ENCODE results near the gene RPTOR.

Gene RPTOR

DNA sequence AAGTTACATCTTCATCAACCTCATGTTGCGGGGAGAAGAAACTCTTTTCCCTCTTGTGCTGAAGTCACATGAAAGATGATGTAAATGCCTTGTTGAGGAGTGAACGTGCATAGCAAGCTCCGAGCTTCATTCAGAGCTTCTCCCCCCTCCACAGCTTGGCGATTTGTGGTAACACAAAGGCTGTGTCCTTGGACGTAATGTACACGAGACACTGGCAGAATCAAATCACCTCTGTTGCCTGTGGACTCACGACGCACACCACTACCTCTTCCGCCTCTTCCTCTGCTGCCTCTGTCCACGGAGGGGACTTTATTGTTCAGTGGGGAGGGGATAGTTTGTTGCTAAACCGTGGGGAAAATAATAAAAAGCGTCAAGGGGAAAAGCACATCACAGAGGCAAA, 392.1 kb downstream of the RPTOR start:
- Histone ChIP-seq H3K36me3 (no peaks in the 10 kb centered on the region; the same call in 1 of the 2 replicates), H3K9me3 (no peaks in the 10 kb centered on the region), H3K4me1 (no peaks in the 10 kb centered on the region), H3K4me3 (ENCODE audit: low read depth, low read length) (no peak overlapping the region), H3K27me3 (no peaks in the 10 kb centered on the region)
- DNase-seq = no peak
- TF ChIP-seq, protein P1, sequence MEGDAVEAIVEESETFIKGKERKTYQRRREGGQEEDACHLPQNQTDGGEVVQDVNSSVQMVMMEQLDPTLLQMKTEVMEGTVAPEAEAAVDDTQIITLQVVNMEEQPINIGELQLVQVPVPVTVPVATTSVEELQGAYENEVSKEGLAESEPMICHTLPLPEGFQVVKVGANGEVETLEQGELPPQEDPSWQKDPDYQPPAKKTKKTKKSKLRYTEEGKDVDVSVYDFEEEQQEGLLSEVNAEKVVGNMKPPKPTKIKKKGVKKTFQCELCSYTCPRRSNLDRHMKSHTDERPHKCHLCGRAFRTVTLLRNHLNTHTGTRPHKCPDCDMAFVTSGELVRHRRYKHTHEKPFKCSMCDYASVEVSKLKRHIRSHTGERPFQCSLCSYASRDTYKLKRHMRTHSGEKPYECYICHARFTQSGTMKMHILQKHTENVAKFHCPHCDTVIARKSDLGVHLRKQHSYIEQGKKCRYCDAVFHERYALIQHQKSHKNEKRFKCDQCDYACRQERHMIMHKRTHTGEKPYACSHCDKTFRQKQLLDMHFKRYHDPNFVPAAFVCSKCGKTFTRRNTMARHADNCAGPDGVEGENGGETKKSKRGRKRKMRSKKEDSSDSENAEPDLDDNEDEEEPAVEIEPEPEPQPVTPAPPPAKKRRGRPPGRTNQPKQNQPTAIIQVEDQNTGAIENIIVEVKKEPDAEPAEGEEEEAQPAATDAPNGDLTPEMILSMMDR (IDR thresholded peaks at IDR 0.05; ENCODE audit: low read depth, low read length) = no peak

DNA sequence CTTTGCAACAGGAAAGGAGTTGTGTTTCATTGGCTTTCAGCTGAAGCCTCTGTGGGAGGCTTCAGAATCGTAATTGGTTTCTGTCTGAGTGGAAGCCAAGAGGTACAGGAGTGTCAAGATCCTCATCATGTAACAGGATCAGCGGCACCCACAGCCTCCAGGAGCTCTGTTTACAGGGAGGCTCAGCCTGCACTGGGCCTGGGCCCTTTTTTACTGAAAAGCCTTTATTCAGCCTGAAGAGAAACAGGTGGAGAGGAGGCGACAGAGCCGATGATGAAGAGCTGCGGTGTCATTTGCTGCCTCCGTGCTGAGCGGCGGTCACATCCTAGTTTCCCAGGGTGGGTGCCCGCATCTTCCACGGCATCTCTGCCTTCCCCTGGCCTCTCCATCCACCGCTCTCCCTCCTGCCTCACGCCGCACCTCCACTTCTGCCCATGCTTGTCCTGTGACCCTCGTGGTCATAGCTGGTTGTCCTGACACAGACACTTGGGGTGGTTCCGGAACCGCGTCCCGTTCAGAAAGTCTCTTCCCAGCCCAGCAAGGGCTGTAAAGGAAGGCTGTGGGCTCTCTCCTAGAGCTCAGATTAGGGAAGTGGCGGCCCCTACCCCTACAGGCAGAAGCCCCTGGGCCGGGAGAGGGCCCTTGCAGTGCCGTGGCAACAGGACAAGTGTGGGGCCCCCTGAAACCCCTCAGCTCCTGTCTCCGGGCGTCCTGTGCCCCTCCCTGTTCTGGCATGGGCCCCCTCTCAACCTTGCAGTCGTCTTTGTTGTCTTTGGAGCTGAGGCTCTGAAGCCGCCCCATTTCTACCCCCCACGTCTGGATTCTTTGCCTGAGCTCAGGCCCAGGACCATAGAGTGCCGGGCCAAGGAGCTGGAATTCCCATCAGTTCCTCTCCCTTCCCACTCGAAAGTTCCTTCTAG, 393.1 kb downstream of the RPTOR start:
- TF ChIP-seq, protein P1 (IDR thresholded peaks at IDR 0.05; ENCODE audit: low read depth, low read length) = no peak
- Histone ChIP-seq H3K9me3 (no peaks in the 10 kb centered on the region), H3K4me3 (ENCODE audit: low read depth, low read length) (no peak overlapping the region), H3K4me1 (no peaks in the 10 kb centered on the region), H3K36me3 (peaks cover 4% of the 10 kb centered on the region; the same call in 1 of the 2 replicates), H3K27me3 (no peaks in the 10 kb centered on the region)
- DNase-seq = no peak

DNA sequence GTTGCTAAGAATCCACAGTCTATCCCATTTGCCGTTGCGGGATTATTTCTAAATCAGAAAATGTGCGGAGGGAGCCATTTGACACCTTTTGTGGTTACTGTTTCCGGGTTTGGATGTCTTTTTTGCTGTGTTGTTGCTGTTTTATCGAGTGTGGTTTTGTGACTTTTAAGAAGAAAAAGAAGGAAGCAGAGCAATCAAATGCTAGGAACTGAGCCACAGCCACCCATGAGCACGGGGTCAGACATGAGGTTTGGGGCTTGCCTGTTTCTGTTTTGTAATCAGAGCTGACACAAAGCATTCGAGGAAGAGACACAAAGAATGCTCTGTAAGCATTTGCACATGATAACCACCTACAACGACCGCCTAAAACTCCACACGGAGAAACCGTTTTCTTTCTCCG, 393.9 kb downstream of the RPTOR start:
- Histone ChIP-seq H3K4me1 (no peaks in the 10 kb centered on the region), H3K27me3 (no peaks in the 10 kb centered on the region), H3K9me3 (no peaks in the 10 kb centered on the region), H3K36me3 (peaks cover 7% of the 10 kb centered on the region; the same call in 1 of the 2 replicates), H3K4me3 (ENCODE audit: low read depth, low read length) (no peak overlapping the region)
- DNase-seq = no peak
- TF ChIP-seq, protein P1 (IDR thresholded peaks at IDR 0.05; ENCODE audit: low read depth, low read length) = no peak

DNA sequence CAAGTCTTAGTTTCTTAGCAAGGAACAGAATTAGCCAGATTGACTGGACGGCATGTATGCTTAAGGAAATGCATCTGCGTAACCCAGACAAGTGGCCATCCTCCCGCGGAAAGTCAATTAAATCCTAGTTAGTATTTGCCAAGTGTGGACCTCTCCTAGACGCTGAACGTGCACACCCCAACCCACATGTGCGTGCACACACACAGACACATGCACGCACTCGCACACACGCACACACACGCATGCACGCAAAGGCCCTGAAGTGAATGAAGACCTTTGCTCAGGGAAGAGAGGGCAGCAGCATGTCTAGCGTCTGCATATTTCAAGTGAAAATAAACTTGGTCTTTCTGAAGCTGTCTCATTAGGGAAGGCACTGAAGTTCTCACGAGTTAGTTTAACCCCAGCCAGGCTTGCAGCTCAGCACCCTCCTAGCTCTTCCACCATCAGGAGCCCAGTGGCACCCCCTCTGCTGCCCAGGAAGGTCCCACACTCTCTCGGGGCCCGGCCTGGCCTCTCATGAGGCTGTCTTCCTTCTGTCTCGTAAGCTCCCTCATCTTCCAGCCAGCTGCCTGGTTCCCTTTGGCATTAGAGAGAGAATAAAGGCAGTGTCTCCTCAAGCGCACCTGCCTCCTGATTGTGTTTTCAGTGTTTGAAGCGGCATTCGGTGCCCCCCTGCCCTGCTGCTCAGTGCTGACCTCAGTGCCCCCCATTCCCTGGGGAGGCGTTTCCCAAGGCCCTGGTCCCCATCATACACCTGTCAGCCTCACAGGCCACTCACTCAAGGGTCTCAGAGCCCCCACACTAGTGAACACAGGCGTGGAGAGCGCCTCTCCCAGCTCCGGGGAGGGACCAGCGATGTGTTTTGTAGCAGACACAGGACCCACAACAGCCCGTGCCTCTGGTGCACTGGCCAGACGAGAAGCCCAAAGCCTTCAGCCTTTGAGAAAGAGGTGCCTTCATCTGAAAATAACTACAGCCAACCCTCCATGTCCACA, 394.8 kb downstream of the RPTOR start:
- no peaks in the 10 kb centered on the region for H3K4me1 ChIP-seq
- no peak for DNase-seq
- peaks cover 7% of the 10 kb centered on the region; the same call in 1 of the 2 replicates for H3K36me3 ChIP-seq
- TF ChIP-seq, protein P1 (IDR thresholded peaks at IDR 0.05; ENCODE audit: low read depth, low read length) = no peak
- H3K27me3 ChIP-seq = no peaks in the 10 kb centered on the region
- H3K4me3 ChIP-seq (ENCODE audit: low read depth, low read length) = no peak overlapping the region
- no peaks in the 10 kb centered on the region for H3K9me3 ChIP-seq

DNA sequence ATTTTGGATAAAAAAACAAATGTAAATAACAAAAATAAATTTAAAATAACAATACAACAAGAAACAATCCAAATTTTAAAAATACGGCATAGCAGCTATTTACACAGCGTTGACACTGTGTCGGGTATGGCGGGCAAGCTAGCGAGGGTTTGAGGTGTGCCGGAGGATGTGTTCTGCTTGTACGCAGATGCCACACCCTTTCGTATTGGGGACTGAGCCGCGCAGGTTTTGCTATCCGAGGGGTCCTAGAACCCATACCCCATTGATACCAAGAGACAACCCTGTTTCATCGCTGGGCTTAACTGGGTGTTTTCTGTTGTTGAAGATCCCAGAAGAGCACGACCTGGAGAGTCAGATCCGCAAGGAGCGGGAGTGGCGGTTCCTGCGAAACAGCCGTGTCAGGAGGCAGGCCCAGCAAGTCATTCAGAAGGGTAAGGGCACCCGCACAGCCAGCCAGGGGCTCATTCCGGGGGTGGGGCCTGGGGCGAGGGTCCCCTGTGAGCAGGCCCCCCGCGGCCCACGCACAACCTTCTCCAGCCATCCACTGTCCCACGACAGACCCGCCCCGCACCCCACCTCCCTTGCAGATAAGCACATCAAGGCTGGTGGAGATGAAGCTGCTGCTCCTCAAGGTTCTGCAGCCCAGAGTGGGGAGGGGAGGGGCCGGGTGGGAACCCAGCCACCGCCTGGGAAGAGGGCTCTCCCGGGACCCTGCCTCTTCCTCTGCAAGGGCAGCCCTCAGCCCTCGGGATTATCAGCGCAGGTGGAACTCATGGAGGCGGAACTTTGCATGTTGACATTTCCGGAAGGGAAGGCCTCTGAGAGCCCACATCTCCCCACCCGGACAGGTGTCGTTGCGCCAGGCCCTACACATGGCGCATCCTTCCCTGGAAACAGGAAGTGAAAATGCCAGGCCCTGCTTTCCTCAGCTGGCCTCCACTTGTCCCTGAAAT, 395.8 kb downstream of the RPTOR start:
- H3K9me3 ChIP-seq = no peaks in the 10 kb centered on the region
- H3K4me3 ChIP-seq (ENCODE audit: low read depth, low read length) = no peak overlapping the region
- TF ChIP-seq, protein P1 (IDR thresholded peaks at IDR 0.05; ENCODE audit: low read depth, low read length) = no peak
- H3K27me3 ChIP-seq = no peaks in the 10 kb centered on the region
- H3K4me1 ChIP-seq = no peaks in the 10 kb centered on the region
- H3K36me3 ChIP-seq = peaks cover 7% of the 10 kb centered on the region; the same call in 1 of the 2 replicates
- no peak for DNase-seq

Data from BE2C (cell line).